Naive thymus-derived CD4-positive, alpha-beta T cell (primary cell): Measurements from ENCODE around the gene GSG1. TPM values are rescaled to one million over a fixed set of nuclear protein-coding genes. Genes with fewer than 3 reads are reported as not detected.

ENCODE experiments used
- ATAC-seq: fragments of 150-1000 bp; cut with Tn5 transposase; 2 replicates; pipeline ENCODE4 v1.10.0; 2021; ENCODE audit warnings: mild to moderate bottlenecking, moderate library complexity
- CTCF ChIA-PET: fragments of 350-600 bp; sonication (Branson Sonifier 250); formaldehyde crosslinking; loops from one replicate; lab custom pipeline; 2021; ENCODE audit warnings: antibody characterized with exemption; lab: Charles Lee
- POLR2A ChIA-PET: fragments of 350-600 bp; sonication (Branson Sonifier 250); formaldehyde crosslinking; loops from one replicate; lab custom pipeline; 2021; ENCODE audit warnings: antibody characterized with exemption, inconsistent platforms; lab: Charles Lee
- DNase-seq, 9 donors: peaks; one replicate each; pipeline versions ENCODE4 v3.0.0 to v3.0.0-alpha.2; 2020 to 2022; ENCODE audit warnings: mixed read lengths in 1 of 9
- H3K27ac ChIP-seq: one replicate; pipeline ENCODE4 v1.7.0; 2013; ENCODE audit warnings: mild to moderate bottlenecking, low read depth, low read length, moderate library complexity
- H3K27me3 ChIP-seq, 2 donors: one replicate each; pipeline ENCODE4 v1.7.0; 2013; ENCODE audit warnings: low read length in 2 of 2, mild to moderate bottlenecking in 2 of 2, moderate library complexity in 2 of 2; ENCODE audit not compliant: control insufficient read depth in 2 of 2, insufficient read depth in 2 of 2
- H3K36me3 ChIP-seq, 3 experiments: 1 replicate in 2 of 3; 2 replicates in 1 of 3; pipeline ENCODE4 v1.7.0; 2013; ENCODE audit warnings: low read length in 3 of 3, mild to moderate bottlenecking in 3 of 3, moderate library complexity in 1 of 3; ENCODE audit not compliant: insufficient read depth in 3 of 3, control insufficient read depth in 2 of 3
- H3K4me1 ChIP-seq, 2 donors: one replicate each; pipeline ENCODE4 v1.7.0; 2013; ENCODE audit warnings: low read length in 2 of 2, mild to moderate bottlenecking in 2 of 2, moderate library complexity in 1 of 2; ENCODE audit not compliant: control insufficient read depth in 2 of 2, insufficient read depth in 2 of 2
- H3K4me3 ChIP-seq: 2 replicates; pipeline ENCODE4 v1.7.0; 2013; ENCODE audit warnings: mild to moderate bottlenecking, low read length
- H3K9me3 ChIP-seq, 3 experiments: 1 replicate in 2 of 3; 2 replicates in 1 of 3; pipeline ENCODE4 v1.7.0; 2013; ENCODE audit warnings: low read length in 3 of 3; ENCODE audit not compliant: control insufficient read depth in 2 of 3
- H3K27ac Mint-ChIP-seq, 9 donors: one replicate each; pipeline ENCODE4 v1.8.0; 2020 to 2022; ENCODE audit warnings: mixed read lengths in 9 of 9, mild to moderate bottlenecking in 8 of 9, moderate library complexity in 5 of 9, inconsistent platforms in 2 of 9
- H3K27me3 Mint-ChIP-seq, 5 donors: one replicate each; pipeline ENCODE4 v1.8.0; 2021 to 2022; ENCODE audit warnings: mixed read lengths in 5 of 5, mild to moderate bottlenecking in 1 of 5
- H3K36me3 Mint-ChIP-seq, 5 donors: one replicate each; pipeline ENCODE4 v1.8.0; 2020 to 2022; ENCODE audit warnings: mixed read lengths in 5 of 5, mild to moderate bottlenecking in 3 of 5, inconsistent platforms in 1 of 5
- H3K4me1 Mint-ChIP-seq, 7 donors: one replicate each; pipeline ENCODE4 v1.8.0; 2020 to 2022; ENCODE audit warnings: mixed read lengths in 7 of 7, mild to moderate bottlenecking in 3 of 7, inconsistent platforms in 1 of 7
- H3K4me3 Mint-ChIP-seq, 10 donors: one replicate each; pipeline ENCODE4 v1.8.0; 2020 to 2022; ENCODE audit warnings: mild to moderate bottlenecking in 10 of 10, mixed read lengths in 10 of 10, moderate library complexity in 6 of 10, inconsistent platforms in 2 of 10
- H3K9me3 Mint-ChIP-seq, 11 donors: one replicate each; pipeline ENCODE4 v1.8.0; 2020 to 2022; ENCODE audit warnings: mixed read lengths in 11 of 11, mild to moderate bottlenecking in 4 of 11, inconsistent platforms in 1 of 11, moderate library complexity in 1 of 11
- intact Hi-C, 2 donors: fragments of 100-400 bp; cut with micrococcal nuclease; formaldehyde crosslinking; loops; one replicate each; pipeline ENCODE4 v1.15.1; 2023
- polyA plus RNA-seq, 2 donors: library from polyadenylated mRNA; unstranded; fragments of 300-500 nt; fragmentation: Illumina TruSeq; gene quantifications; one replicate each; pipeline ENCODE4 v1.2.3, GENCODE V29; 2021
- total RNA-seq, 6 experiments: library from RNA in 5 of 6; stranded (reverse) in 5 of 6; gene quantifications; 1 replicate in 5 of 6; 2 replicates in 1 of 6; pipeline ENCODE4 v1.2.3 and lab custom pipeline; 2021 to 2026

Gene GSG1
- total and polyA plus RNA-seq, 7 experiments from 2014 or later = not detected

GRCh38 chr12:13116259-13116658, 12.8 kb upstream of the GSG1 start:
- POLR2A ChIA-PET = interaction anchor here (1.2 kb wide), 1 partner anchor 15 kb away, joined by 4 read pairs; no protein-coding TSS in a partner anchor
- peaks cover 0 to 4% (median 0%) of the 10 kb centered on the region in 11 donors for H3K9me3 Mint-ChIP-seq
- intact Hi-C loops = no loop called here
- Histone ChIP-seq H3K36me3 (no peaks in the 10 kb centered on the region), H3K4me3 (no peak overlapping the region), H3K27me3 (no peaks in the 10 kb centered on the region), H3K9me3 (no peaks in the 10 kb centered on the region), H3K27ac (no peak overlapping the region), H3K4me1 (no peaks in the 10 kb centered on the region)
- no peak overlapping the region for H3K27ac Mint-ChIP-seq
- DNase-seq = no peak
- no peaks in the 10 kb centered on the region for H3K4me1 Mint-ChIP-seq
- ATAC-seq = no peak
- CTCF ChIA-PET = interaction anchor here (0.6 kb wide), 1 partner anchor 90 kb away, joined by 3 read pairs; no protein-coding TSS in a partner anchor
- H3K27me3 Mint-ChIP-seq = peaks cover 0 to 32% (median 4%) of the 10 kb centered on the region in 5 donors
- H3K4me3 Mint-ChIP-seq = no peak overlapping the region
- peaks cover 0 to 3% (median 0%) of the 10 kb centered on the region in 5 donors for H3K36me3 Mint-ChIP-seq

GRCh38 chr12:13114251-13115052, 11.0 kb upstream of the GSG1 start:
- no peak overlapping the region for H3K4me3 ChIP-seq
- POLR2A ChIA-PET = interaction anchor here (0.6 kb wide), 1 partner anchor 15 kb away, joined by 3 read pairs; no protein-coding TSS in a partner anchor
- H3K9me3 ChIP-seq = no peaks in the 10 kb centered on the region
- H3K36me3 Mint-ChIP-seq = peaks cover 0 to 3% (median 0%) of the 10 kb centered on the region in 5 donors
- DNase-seq (no peak), ATAC-seq (no peak)
- peak overlapping the region in 1 of 9 donors; percentile 17 for H3K27ac Mint-ChIP-seq
- CTCF ChIA-PET = no interaction called here
- H3K4me1 Mint-ChIP-seq = no peaks in the 10 kb centered on the region
- H3K27ac ChIP-seq = no peak overlapping the region
- H3K27me3 Mint-ChIP-seq = peaks cover 0 to 40% (median 4%) of the 10 kb centered on the region in 5 donors
- H3K4me1 ChIP-seq = no peaks in the 10 kb centered on the region
- no peaks in the 10 kb centered on the region for H3K27me3 ChIP-seq
- no peaks in the 10 kb centered on the region for H3K36me3 ChIP-seq
- H3K9me3 Mint-ChIP-seq = peaks cover 0 to 4% (median 0%) of the 10 kb centered on the region in 11 donors
- H3K4me3 Mint-ChIP-seq = no peak overlapping the region
- intact Hi-C loops = no loop called here

- no peaks in the 10 kb centered on the region for H3K4me1 ChIP-seq
- H3K36me3 ChIP-seq = no peaks in the 10 kb centered on the region
- ChIA-PET CTCF (no interaction called here), POLR2A (interaction anchor here (0.6 kb wide), 1 partner anchor 99 kb away, joined by 3 read pairs; no protein-coding TSS in a partner anchor)
- H3K4me3 Mint-ChIP-seq = no peak overlapping the region
- intact Hi-C loops = no loop called here
- H3K27me3 Mint-ChIP-seq = peaks cover 0 to 51% (median 4%) of the 10 kb centered on the region in 5 donors
- ATAC-seq (no peak), DNase-seq (no peak)
- no peaks in the 10 kb centered on the region for H3K9me3 ChIP-seq
- H3K27me3 ChIP-seq = no peaks in the 10 kb centered on the region
- peaks cover 0 to 3% (median 0%) of the 10 kb centered on the region in 5 donors for H3K36me3 Mint-ChIP-seq
- H3K27ac ChIP-seq = no peak overlapping the region
- H3K4me3 ChIP-seq = no peak overlapping the region
- H3K9me3 Mint-ChIP-seq = peaks cover 0 to 10% (median 0%) of the 10 kb centered on the region in 11 donors
- no peak overlapping the region for H3K27ac Mint-ChIP-seq
- no peaks in the 10 kb centered on the region for H3K4me1 Mint-ChIP-seq
Measured at GRCh38 chr12:13112968-13113367, 9.5 kb upstream of the GSG1 start.

GRCh38 chr12:13106666-13107065, 3.2 kb upstream of the GSG1 start:
- H3K9me3 ChIP-seq = no peaks in the 10 kb centered on the region
- Mint-ChIP-seq H3K36me3 (peaks cover 0 to 3% (median 0%) of the 10 kb centered on the region in 5 donors), H3K27ac (no peak overlapping the region), H3K4me3 (no peak overlapping the region), H3K4me1 (peaks cover 6 to 14% (median 11%) of the 10 kb centered on the region in 7 donors), H3K9me3 (peaks cover 0 to 6% (median 0%) of the 10 kb centered on the region in 11 donors), H3K27me3 (peaks cover 0 to 29% (median 0%) of the 10 kb centered on the region in 5 donors)
- ChIA-PET CTCF (interaction anchor here (2.5 kb wide), 1 partner anchor 105 kb away, joined by 12 read pairs; no protein-coding TSS in a partner anchor), POLR2A (no interaction called here)
- H3K36me3 ChIP-seq = no peaks in the 10 kb centered on the region
- no peak overlapping the region for H3K27ac ChIP-seq
- peaks cover 0 to 5% of the 10 kb centered on the region in 2 donors for H3K4me1 ChIP-seq
- H3K27me3 ChIP-seq = no peaks in the 10 kb centered on the region
- intact Hi-C loops = loop anchor here (10.0 kb wide), 2 partner anchors 752 to 1308 kb away; partner anchors contain the start of genes BORCS5 (in 1 of the 2) and MANSC1 (in 1 of the 2)
- no peak overlapping the region for H3K4me3 ChIP-seq
- no peak for ATAC-seq
- DNase-seq = no peak

GRCh38 chr12:13105781-13106180, 2.3 kb upstream of the GSG1 start:
- intact Hi-C loops = loop anchor here (10.0 kb wide), 2 partner anchors 751 to 1309 kb away; partner anchors contain the start of genes BORCS5 (in 1 of the 2) and MANSC1 (in 1 of the 2)
- POLR2A ChIA-PET = interaction anchor here (1.2 kb wide), 1 partner anchor 62 kb away, joined by 3 read pairs; no protein-coding TSS in a partner anchor

GRCh38 chr12:13104409-13104808, 942 bp upstream of the GSG1 start:
- intact Hi-C loops = loop anchor here (5.0 to 10.0 kb wide), 10 partner anchors 38 to 1698 kb away; partner anchors contain the start of genes APOLD1 (in 1 of the 2), ATF7IP (in 1 of the 2), BORCS5 (in 1 of the 2) and C12orf60 (in 1 of the 2)

More at GRCh38 chr12:13105781-13106180, 2.3 kb upstream of the GSG1 start:
- ATAC-seq (no peak), DNase-seq (no peak)
- Histone ChIP-seq H3K36me3 (no peaks in the 10 kb centered on the region), H3K27ac (no peak overlapping the region), H3K27me3 (no peaks in the 10 kb centered on the region), H3K9me3 (no peaks in the 10 kb centered on the region), H3K4me3 (no peak overlapping the region), H3K4me1 (peaks cover 0 to 8% of the 10 kb centered on the region in 2 donors)
- H3K4me1 Mint-ChIP-seq = peaks cover 7 to 16% (median 15%) of the 10 kb centered on the region in 7 donors
- H3K4me3 Mint-ChIP-seq = no peak overlapping the region
- CTCF ChIA-PET = interaction anchor here (1.1 to 2.5 kb wide), 2 partner anchors 102 to 106 kb away, joined by 3 to 12 read pairs; no protein-coding TSS in a partner anchor
- H3K36me3 Mint-ChIP-seq = peaks cover 0 to 3% (median 0%) of the 10 kb centered on the region in 5 donors
- peaks cover 0 to 6% (median 0%) of the 10 kb centered on the region in 11 donors for H3K9me3 Mint-ChIP-seq
- peaks cover 0 to 27% (median 0%) of the 10 kb centered on the region in 5 donors for H3K27me3 Mint-ChIP-seq
- no peak overlapping the region for H3K27ac Mint-ChIP-seq

More at GRCh38 chr12:13104409-13104808, 942 bp upstream of the GSG1 start:
- Histone ChIP-seq H3K27ac (no peak overlapping the region), H3K27me3 (no peaks in the 10 kb centered on the region), H3K9me3 (no peaks in the 10 kb centered on the region), H3K36me3 (no peaks in the 10 kb centered on the region), H3K4me3 (no peak overlapping the region), H3K4me1 (peaks cover 6 to 18% of the 10 kb centered on the region in 2 donors)
- CTCF ChIA-PET = interaction anchor here (2.5 kb wide), 1 partner anchor 107 kb away, joined by 12 read pairs; no protein-coding TSS in a partner anchor
- DNase-seq (no peak), ATAC-seq (no peak)
- Mint-ChIP-seq H3K4me1 (peaks cover 12 to 29% (median 26%) of the 10 kb centered on the region in 7 donors), H3K36me3 (peaks cover 0 to 3% (median 0%) of the 10 kb centered on the region in 5 donors), H3K27ac (peak overlapping the region in 1 of 9 donors; percentile 29), H3K9me3 (peaks cover 0 to 6% (median 0%) of the 10 kb centered on the region in 11 donors), H3K4me3 (no peak overlapping the region), H3K27me3 (peaks cover 0 to 20% (median 0%) of the 10 kb centered on the region in 5 donors)
- POLR2A ChIA-PET = interaction anchor here (1.2 kb wide), 1 partner anchor 63 kb away, joined by 3 read pairs; no protein-coding TSS in a partner anchor
